GM21515 (cell line): ENCODE data around the gene SKI.

Experiments used
- ATAC-seq: cut with Tn5 transposase; IDR thresholded peaks from one replicate; pipeline ENCODE4 v1.9.1; 2021; ENCODE audit not compliant: unreplicated experiment

The SKI gene

DNA sequence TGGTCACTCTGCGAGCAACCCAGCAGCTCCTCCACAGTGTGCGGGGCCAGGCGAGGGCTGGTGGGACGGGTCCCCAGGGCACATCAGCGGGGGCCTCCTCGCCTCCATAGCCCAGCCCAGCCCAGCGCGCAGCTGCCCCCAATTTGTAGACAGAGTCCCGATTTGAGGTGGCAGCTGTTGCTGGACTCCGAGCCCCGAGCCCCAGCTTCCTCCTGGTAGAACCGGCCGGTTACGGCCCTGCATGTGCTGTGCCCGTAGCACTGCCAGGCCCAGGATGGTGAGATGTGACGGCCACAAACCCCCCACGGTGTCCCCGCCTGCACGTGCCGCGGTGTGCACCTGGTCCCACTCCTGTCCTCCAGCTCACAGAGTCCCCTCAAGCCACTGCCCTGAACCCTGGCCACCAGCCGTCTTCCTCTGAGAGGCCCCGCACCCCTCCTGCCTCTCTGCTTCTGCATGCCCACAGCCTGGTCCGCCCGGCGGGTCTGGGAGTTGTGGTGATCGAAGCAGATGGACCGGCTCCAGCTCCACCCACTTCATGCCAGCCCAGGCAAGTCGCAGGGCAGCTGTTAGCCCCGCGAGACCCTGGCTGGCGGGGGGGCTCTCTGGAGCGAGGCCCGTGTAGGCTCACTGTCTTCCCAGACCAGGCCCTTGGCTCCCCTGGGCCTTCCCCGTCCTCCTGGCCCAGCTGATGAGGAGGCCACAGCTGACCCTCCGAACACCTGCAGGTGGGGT lies 107.8 kb downstream of the SKI start:
- ATAC-seq: no peak

DNA sequence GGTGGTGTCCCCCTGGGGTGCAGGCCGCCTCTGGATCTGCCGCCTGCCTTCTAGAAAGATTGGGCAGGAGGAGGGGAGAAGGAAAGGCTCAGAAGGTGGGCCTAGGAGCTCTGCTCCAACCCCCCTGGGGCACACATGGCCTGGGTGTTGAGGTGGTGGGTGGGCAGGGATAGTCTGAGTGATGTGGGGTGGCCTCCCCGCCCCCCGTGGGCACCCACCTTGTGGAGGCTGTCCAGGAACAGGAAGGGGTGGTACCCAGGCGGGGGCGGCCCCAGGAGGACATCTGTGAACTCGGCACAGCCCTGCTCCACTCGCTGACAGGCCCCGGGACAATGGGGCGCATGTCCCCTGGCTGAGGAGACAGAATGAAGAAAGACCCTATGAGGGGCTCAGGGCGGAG lies 108.4 kb downstream of the SKI start:
- no peak for ATAC-seq

DNA sequence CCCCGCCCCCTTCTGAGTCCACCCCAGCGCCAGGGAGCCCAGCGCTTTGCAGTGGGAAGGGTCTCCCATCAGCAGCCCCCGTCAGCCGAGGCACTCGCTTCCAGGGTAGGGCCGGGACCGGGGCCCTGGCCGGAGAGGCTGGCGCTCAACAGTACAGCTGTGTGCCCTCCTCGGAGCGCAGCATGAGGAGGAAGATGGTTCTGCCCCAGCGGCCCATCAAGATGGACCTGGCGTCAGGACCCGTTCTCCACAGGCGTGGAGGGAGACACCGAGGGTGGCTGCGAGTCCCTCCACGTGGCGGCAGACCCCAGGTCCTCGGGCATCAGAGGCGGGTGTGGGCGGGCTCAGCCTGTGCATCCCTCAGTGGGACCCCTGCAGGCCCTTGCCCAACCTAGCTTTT lies 109.0 kb downstream of the SKI start:
- ATAC-seq: no peak

DNA sequence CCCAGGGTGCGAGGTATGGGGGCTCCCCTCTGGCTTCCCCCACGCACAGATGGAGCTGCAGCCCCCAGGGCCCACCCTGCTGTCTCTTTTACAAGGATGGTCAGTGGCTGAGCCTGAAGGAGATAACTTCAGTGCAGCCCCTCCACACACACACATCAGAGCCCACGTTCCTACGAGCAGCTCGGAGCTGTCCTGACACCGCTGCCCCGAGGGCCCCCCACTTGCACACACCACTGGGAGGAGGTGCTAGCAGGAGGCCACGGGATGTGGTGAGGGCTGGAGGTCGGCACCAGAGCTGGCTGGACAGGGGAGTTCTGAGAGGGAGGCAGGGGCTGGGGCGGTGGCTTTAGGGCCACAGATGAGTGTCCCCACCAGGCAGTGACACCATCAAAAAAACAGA lies 109.4 kb downstream of the SKI start:
- ATAC-seq: no peak

DNA sequence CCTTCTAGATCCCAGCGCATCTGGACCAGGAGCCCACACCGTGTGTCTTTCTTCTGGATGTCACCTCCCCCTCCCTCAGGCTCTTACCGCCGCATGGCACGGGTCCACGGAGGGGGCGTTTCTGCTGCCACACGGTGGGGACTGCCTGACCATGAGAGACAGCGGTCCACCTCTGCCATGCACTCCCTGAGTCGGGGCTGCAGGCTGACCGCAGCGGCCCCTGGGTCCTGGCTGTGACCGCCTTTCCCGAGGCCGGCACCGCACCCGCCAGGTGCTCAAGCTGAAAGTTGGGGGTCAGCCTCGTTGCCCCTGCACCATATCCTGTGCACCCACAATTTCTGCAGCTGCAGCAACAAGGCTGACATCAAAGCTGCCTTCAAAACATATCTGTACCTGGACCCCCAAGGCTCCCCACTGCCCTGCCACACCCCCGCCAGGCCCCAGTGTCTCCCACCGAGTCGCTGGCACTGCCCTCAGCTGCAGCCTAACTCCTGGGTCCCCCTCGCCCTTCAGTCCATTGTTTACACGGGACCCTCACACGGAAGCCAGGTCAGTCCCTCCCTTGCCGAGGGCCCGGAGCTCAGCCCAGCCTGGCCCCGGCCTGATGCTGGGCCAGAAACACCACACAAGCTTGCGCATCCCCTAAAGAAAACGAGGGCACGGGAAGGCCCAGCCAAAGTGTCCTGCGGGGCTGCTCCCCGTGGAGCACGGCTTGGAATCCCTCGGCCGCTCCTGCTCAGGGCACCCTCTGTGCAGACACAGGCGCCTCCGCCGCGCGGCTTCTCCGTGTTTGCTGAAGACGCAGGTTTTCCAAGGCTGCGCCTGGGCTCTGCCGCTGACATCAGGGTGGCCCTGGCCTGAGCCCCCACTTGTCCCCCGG lies 111.3 kb downstream of the SKI start:
- ATAC-seq: no peak

DNA sequence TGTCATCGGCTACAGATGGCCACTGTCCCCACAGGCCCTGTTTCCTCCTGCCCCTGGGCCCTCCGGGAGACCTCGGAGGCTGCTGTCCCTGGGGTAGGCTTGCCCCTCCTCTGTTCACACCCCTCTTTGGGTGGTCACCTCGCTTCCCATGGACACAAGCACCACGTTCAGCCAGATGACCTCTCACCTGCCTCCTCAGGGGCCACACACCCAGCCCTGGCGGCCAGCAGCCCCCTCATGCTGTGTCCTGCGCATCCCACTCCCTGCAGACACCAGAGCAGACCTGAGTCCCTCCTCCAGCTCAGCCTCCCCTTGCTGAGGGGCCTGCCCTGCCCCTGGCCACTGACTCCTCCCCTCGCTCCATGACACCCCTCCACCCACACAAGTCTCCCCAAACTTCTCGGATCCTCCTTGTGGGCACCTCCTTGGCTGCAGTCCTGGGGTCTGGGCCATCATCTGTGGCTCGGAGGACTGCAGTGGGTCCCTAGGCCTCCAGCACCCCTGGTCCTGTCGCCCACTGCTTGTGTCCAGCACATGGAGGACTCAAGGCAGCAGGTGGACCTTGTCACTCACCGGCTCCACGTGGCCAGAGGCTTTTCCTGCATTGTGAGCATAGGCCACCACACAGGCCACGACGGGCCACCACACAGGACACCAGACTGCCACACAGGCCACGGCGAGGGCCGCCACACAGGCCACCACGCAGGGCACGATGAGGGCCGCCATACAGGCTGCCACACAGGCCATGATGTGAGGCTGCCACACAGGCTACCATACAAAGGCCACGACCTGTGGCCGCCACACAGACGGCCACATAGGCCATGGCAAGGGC lies 112.2 kb downstream of the SKI start:
- ATAC-seq: no peak

DNA sequence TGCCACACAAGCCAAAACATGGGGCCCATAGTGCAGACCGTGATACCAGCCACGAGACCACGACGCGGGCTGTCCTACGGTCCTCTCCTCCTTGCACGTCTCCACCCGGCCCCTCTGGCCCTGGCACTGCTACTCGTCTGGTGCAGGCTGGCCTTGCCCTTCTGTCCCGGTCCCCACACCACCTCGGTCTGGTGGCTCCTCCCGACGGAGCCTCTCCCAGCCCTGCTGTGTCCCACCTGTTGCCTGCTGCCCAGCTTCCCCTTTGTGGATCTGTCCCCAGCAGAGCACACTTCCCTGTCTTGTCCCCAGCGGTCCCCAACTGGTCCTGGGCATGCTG lies 112.8 kb downstream of the SKI start:
- no peak for ATAC-seq

DNA sequence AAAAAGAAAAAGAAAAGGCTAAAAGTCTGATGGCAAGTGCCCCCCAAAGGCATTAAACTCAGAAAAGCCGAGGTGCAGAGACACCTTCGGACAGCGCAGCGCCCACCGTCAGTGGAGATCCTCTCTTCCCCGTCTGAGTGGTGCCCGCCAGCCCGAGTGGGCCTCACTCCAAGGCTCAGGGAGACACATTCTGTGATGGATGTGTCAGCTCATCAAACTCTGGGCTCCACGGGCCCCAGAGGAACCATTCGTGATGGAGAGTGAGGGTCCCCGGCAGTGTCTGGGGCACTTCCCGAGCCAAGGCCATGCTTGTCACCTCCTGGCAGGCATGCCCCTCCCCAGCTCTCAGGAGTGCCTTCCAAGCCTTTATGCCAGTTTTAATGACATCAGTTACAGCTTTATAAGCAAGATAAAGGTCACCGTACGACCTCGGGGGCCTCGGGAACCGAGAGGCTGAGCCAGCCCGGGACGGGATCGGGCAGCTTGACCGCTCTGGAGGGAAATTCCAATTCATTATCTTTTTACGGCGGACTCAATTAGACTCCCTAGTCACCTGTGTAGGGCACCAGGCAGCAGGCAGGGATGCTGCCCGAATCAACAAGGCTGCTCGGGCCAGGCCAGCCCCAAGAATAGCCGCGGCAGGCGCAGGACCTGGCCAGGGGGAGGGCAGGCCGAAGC lies 113.7 kb downstream of the SKI start:
- ATAC-seq: no peak

DNA sequence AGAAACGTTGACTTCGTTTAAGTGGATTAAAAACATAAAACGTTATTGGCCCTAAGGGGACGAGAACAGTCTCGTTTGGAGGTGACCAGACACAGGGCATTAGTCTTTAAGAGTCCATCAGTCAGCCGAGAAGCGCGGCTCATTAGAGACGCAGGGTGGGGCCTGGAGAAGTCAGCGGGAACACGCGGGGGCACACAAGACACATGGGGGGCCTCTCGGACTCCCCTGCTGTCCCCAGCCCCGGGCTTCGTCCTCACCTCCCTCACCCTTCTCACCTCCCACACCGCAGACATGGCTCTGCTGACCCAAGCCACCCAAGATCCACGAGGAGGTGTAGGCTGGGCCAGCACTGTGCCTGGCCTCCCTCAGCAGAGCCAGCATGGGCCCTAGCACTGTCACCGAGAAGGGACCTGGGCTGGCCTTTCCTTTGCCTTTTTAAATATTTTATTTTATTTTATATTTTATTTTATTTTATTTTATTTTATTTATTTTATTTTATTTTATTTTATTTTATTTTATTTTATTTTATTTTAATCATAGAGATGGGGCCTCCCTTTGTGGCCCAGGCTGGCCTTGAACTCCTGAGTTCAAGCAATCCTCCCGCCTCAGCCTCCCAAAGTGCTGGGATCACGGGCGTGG lies 114.4 kb downstream of the SKI start:
- ATAC-seq: no peak

DNA sequence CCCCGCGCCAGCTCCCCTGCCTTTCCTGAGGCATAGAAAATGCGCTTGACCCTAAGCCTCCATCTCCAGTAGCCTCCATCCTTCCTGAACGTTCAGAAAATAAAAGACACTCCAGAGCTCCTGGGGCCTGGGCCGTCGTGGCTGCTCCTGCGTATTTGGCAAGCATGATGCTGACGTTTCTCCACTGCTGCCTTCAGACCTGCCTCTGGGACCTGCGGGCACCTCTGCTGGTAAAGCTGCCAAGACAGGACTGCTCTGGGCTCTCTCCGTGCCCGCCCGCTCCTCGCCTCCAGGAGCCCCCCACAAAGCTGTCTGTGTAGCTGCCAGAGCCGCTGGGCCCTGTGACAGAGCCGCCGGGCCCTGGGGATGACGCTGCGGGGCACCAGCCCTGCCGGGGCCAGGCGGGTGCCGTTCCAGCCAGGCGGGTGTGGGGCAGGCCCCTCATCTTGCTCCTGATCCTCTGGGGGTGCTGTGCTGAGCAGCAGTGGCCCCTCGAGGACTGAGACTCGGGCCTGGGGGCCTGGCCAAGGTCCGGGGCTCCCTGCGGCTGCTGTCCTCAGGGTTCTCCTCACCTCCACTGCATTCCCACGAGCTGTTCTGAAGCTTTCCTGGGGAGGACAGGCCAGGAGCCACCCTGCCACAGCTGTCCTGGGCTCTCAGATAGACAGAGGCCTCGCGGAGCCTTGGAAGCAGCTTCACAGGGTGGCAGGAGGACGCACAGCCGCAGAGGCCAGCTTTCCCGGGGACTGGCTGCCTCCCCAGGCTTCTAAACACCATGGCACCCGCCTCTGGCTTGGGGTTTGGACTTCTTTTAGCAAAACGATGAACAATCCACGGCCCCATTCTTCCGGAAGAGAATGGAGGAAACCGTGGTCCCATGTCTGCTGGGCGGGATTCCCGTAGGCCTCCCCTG lies 115.2 kb downstream of the SKI start:
- no peak for ATAC-seq

DNA sequence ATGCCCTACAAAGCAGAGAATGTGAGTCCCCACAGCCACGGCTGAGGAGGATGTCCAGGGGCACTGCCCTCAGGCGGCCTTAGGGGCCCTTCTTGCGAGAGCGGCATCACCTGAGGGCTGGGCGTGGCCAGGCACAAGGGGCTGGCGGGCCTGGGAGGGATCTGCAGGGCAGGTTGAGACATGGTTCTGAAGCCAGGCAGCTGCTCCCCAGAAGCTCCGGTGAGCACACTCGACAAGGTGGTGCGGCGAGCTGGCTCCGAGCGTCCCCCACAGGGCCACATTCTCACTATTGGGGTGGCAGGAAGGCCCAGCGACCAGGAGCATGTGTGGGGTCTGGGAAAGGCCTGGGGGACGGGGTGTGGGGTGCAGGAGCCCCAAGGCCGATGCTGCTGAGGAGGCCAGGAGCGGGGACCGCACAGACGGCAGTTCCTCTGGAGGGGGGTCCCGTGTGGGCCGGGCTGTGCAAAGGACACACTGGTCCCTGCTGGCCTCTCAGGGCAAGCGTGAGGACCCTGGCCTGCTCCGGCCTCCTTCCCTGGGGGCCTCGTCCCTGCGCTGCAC lies 116.1 kb downstream of the SKI start:
- no peak for ATAC-seq

DNA sequence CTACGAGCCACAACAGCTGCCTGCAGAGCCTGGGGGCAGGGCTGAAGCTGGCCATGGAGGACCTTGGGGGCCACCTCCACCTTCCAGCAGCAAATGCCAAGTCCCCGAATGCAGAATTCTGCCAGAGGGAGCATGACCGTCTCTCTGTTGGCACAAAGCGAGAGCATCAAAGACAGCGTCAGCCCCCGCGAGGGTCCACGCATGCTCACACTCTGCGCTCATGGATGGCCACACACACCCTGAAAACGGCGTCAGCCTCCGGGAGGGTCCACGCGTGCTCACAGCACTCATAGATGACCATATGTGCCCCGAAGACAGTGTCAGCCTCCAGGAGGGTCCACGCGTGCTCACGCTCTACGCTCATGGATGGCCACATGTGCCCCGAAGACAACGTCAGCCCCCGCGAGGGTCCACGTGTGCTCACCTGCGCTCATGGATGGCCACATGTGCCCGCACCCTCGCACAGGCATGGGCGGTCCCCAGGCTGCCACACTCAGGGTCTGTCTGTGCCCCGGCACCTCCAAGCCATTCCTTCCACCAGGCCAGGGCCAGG lies 116.7 kb downstream of the SKI start:
- ATAC-seq: no peak

DNA sequence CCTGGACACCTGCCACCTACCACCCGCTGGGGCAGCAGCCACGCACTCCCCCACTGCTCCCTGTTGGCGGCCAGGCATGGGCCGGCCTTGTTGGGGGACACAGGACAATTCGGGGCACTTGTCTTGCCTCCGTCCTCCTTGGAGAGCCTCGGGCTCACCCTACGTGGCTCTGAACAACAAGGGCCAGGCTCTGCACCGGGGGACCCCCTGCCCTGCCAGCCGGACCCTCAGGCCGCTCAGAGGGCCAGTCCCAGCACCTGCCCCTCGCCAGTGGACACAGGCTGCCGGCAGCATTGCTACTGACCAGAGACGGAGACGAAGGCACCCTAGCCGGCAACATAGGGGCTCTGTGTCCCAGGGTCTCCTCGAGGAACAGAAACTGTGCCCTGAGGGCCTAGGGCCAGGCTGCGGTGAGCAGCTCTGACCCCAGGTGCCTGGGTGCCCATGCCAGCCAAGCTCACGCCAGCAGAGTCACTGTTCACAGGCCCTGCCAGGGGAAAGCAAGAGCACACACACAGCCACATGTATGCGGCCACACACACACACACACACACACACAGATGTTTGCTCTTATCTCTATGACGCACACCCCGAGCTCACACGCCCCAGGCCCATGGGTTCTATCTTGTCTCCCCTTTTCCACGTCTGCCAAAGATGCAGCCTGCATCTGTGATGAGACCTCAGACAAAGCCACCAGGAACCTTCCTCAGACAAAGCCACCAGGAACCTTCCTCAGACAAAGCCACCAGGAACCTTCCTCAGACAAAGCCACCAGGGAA lies 117.4 kb downstream of the SKI start:
- no peak for ATAC-seq

DNA sequence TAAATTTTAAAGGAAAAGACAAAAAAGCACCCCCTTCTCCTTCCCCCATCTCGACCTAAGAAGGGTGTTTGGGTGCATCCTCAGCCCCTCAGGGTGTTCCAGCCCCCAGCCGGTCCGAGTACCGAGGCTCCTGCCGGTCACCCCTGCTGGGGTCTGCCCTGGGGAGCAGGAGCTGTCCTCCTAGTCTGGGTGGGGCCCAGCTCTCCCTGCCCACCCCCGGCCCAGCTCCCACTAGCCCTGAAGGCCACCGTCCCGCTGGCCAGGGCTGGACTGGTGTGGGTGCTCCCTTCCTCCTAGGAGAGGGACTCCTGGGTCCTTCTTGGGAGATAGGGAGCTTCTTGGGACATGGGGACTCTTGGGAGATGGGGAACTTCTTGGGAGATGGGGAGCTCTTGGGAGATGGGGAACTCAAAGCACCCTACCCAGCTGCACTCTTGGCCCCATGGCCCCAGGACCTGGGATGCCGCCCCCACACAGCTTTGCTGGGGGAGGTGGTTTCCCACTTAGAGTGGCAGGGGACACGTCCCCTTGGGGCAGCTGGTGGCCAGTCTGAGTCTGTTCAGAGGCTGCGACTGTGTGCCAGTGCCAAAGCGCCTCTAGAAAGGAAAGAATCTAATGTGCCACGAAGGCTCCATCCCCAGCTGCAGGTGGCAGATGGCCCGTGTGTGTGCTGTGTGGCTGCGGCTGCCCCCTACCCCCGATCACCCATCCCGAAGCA lies 118.7 kb downstream of the SKI start:
- no peak for ATAC-seq

DNA sequence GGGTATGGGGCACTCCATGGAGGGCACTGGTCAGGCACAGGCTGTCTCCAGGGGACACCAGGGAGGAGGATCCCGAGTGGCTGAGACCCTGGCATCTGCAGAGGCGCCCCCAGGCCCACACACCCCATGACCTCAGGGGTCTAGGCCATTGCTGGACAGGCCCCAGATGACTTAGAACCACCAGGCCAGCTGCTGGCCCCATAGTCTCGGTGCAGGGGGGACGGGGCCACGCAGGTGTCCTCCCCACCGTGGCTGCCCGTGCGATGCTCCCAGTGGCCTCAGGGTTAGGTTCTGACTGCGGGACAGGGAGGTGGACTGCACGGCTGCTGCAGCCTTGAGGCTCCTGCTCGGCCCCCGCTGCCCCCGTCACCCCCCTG lies 119.3 kb downstream of the SKI start:
- no peak for ATAC-seq

DNA sequence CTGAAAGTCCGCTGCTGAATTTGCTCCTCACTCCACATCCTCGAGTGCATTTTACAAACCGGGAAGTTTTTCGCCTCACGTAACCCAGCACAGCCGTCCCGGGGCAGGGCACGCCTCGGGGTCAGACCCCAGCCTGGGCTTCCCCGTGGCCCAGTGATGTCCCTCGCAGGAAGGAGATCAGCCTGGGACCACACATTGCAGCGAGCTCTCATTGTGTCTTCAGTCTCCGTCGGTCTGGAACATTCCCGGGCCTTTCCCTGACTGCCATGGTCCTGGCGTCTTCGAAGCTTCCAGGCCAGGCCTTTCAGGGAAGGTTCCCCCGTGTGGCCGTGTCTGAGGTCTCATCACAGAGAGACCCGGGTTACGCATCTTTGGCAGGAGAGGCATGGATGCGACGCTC lies 119.8 kb downstream of the SKI start:
- no peak for ATAC-seq
